ENCODE measurements around the gene CD81. TPM values are rescaled to one million over a fixed set of nuclear protein-coding genes. Genes with fewer than 3 reads are reported as not detected.

CD81 gene
- total and polyA plus RNA-seq, 9 of the 15 experiments (the other 6 are each of a cell fraction or from before 2014, with no cell fraction given) = 2.4 to 189 (median 61.7) TPM

DNA sequence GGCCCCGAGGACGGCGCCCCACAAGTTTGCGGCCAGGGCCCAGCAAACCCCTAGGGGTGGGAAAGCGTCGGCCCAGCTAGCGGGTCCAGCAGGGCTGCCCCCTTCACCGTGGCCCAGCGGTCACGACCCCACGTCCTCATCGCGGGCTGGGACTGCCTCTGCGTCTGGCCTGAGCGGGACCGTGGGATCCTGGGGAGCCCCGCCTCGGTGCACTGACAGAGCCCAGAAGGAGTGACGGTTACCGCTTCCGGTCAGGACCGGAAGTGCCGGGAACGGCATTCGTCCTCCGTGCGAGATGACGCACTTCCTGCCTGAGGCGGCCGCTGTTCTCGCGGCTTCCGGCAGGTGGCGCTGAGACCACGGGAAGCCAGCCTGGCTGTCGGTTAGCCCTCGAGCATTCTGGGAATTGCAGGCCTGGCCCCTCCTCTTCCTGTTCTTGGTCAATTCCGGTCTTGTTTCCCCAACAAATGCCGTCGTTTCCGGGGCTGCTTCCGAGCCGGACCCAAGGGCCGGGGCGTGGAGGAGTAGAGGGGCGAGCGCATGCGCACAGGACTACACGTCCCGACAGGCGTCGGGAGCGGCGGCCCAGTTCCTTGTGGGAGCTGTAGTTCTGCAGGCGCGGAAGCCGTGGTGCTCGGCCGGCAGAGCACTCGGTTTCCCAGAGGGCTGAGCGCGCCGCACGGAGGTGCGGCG is 23.1 kb downstream of the CD81 start, which contains the start of gene TSSC4 (continued):
- TF ChIP-seq, protein P1, sequence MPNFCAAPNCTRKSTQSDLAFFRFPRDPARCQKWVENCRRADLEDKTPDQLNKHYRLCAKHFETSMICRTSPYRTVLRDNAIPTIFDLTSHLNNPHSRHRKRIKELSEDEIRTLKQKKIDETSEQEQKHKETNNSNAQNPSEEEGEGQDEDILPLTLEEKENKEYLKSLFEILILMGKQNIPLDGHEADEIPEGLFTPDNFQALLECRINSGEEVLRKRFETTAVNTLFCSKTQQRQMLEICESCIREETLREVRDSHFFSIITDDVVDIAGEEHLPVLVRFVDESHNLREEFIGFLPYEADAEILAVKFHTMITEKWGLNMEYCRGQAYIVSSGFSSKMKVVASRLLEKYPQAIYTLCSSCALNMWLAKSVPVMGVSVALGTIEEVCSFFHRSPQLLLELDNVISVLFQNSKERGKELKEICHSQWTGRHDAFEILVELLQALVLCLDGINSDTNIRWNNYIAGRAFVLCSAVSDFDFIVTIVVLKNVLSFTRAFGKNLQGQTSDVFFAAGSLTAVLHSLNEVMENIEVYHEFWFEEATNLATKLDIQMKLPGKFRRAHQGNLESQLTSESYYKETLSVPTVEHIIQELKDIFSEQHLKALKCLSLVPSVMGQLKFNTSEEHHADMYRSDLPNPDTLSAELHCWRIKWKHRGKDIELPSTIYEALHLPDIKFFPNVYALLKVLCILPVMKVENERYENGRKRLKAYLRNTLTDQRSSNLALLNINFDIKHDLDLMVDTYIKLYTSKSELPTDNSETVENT (CRISPR knock-in tag; IDR thresholded peaks at IDR 0.05) = peak; percentile 91
- TF ChIP-seq, protein P2, sequence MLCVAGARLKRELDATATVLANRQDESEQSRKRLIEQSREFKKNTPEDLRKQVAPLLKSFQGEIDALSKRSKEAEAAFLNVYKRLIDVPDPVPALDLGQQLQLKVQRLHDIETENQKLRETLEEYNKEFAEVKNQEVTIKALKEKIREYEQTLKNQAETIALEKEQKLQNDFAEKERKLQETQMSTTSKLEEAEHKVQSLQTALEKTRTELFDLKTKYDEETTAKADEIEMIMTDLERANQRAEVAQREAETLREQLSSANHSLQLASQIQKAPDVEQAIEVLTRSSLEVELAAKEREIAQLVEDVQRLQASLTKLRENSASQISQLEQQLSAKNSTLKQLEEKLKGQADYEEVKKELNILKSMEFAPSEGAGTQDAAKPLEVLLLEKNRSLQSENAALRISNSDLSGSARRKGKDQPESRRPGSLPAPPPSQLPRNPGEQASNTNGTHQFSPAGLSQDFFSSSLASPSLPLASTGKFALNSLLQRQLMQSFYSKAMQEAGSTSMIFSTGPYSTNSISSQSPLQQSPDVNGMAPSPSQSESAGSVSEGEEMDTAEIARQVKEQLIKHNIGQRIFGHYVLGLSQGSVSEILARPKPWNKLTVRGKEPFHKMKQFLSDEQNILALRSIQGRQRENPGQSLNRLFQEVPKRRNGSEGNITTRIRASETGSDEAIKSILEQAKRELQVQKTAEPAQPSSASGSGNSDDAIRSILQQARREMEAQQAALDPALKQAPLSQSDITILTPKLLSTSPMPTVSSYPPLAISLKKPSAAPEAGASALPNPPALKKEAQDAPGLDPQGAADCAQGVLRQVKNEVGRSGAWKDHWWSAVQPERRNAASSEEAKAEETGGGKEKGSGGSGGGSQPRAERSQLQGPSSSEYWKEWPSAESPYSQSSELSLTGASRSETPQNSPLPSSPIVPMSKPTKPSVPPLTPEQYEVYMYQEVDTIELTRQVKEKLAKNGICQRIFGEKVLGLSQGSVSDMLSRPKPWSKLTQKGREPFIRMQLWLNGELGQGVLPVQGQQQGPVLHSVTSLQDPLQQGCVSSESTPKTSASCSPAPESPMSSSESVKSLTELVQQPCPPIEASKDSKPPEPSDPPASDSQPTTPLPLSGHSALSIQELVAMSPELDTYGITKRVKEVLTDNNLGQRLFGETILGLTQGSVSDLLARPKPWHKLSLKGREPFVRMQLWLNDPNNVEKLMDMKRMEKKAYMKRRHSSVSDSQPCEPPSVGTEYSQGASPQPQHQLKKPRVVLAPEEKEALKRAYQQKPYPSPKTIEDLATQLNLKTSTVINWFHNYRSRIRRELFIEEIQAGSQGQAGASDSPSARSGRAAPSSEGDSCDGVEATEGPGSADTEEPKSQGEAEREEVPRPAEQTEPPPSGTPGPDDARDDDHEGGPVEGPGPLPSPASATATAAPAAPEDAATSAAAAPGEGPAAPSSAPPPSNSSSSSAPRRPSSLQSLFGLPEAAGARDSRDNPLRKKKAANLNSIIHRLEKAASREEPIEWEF (CRISPR knock-in tag; IDR thresholded peaks at IDR 0.05) = peak; percentile 26; the same call in 1 of the 2 replicates
- TF ChIP-seq PHF8 (IDR thresholded peaks at IDR 0.05; ENCODE audit: borderline replicate concordance, low read length) (peak; percentile 62; the same call in 1 of the 2 replicates), KLF13 (tag; IDR thresholded peaks at IDR 0.05; ENCODE audit: borderline replicate concordance, low read depth) (0 out of 2 replicates have a peak, but pooled peaks have one; percentile 22), MCM5 (IDR thresholded peaks at IDR 0.05; ENCODE audit: low read depth) (no peak), NFE2L1 (tag; IDR thresholded peaks at IDR 0.05; ENCODE audit: borderline replicate concordance, low read depth) (no peak), PML (IDR thresholded peaks at IDR 0.05; ENCODE audit: low read length) (0 out of 2 replicates have a peak, but pooled peaks have one; percentile 63), RAD21 (CRISPR knock-in tag; conservative IDR thresholded peaks at IDR 0.05 in 1 of 2, IDR thresholded peaks at IDR 0.05 in 1 of 2) (peak; percentile 71 to 72)
- TF ChIP-seq, protein P3, sequence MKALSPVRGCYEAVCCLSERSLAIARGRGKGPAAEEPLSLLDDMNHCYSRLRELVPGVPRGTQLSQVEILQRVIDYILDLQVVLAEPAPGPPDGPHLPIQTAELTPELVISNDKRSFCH (CRISPR knock-in tag; IDR thresholded peaks at IDR 0.05) = no peak
- TF ChIP-seq, protein P3 (tag; IDR thresholded peaks at IDR 0.05) = 0 out of 2 replicates have a peak, but pooled peaks have one; percentile 56
- TF ChIP-seq, protein P4, sequence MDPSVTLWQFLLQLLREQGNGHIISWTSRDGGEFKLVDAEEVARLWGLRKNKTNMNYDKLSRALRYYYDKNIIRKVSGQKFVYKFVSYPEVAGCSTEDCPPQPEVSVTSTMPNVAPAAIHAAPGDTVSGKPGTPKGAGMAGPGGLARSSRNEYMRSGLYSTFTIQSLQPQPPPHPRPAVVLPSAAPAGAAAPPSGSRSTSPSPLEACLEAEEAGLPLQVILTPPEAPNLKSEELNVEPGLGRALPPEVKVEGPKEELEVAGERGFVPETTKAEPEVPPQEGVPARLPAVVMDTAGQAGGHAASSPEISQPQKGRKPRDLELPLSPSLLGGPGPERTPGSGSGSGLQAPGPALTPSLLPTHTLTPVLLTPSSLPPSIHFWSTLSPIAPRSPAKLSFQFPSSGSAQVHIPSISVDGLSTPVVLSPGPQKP (CRISPR knock-in tag; IDR thresholded peaks at IDR 0.05) = 0 out of 2 replicates have a peak, but pooled peaks have one; percentile 5
- TF ChIP-seq, protein P5, sequence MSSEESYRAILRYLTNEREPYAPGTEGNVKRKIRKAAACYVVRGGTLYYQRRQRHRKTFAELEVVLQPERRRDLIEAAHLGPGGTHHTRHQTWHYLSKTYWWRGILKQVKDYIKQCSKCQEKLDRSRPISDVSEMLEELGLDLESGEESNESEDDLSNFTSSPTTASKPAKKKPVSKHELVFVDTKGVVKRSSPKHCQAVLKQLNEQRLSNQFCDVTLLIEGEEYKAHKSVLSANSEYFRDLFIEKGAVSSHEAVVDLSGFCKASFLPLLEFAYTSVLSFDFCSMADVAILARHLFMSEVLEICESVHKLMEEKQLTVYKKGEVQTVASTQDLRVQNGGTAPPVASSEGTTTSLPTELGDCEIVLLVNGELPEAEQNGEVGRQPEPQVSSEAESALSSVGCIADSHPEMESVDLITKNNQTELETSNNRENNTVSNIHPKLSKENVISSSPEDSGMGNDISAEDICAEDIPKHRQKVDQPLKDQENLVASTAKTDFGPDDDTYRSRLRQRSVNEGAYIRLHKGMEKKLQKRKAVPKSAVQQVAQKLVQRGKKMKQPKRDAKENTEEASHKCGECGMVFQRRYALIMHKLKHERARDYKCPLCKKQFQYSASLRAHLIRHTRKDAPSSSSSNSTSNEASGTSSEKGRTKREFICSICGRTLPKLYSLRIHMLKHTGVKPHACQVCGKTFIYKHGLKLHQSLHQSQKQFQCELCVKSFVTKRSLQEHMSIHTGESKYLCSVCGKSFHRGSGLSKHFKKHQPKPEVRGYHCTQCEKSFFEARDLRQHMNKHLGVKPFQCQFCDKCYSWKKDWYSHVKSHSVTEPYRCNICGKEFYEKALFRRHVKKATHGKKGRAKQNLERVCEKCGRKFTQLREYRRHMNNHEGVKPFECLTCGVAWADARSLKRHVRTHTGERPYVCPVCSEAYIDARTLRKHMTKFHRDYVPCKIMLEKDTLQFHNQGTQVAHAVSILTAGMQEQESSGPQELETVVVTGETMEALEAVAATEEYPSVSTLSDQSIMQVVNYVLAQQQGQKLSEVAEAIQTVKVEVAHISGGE (CRISPR knock-in tag; IDR thresholded peaks at IDR 0.05) = peak; percentile 89 to 99 (median 97)
